Cerebellar nuclear complex (tissue), 1 donor: ENCODE results near the gene ANK3.
A peak's percentile ranks its signal among the peaks of the same experiment; 100 is the strongest.

Experiments used
- DNase-seq, 2 experiments: peaks; one replicate each; lab custom pipeline; 2025; lab: John Stamatoyannopoulos, UW

Gene ANK3

GRCh38 chr10:60230892-60231291 lies 158.8 kb downstream of the ANK3 start:
- no peak for DNase-seq

DNA sequence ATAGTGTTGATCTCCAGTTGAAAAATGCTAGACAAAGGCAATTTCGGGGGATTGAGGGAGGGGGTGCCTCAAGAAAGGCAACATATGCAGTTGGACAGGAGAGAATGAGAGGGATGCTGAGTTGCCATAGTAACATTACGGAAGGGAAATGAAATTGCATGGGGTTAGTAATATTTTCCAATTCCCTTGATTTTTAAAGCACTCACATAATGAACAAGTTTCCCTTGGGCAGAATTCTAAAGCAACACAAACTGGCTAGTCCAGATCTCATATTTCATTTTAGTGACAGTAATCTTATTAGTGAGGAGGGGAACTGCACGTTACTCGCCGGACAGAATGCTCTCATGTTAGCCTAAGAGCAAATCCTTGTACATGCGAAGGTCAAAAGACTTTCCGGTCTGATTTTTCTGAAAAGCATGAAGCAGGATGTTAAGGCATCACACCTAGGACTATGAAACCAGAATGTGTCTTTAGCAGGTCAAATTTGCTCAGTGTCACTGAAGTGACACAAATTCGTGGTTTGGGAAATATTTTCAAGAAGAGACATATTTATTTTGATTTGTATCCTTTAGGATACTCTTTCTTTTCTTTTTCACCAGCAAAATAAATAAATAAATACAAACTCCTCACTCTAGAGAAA lies 165.5 kb downstream of the ANK3 start:
- DNase-seq = no peak

DNA sequence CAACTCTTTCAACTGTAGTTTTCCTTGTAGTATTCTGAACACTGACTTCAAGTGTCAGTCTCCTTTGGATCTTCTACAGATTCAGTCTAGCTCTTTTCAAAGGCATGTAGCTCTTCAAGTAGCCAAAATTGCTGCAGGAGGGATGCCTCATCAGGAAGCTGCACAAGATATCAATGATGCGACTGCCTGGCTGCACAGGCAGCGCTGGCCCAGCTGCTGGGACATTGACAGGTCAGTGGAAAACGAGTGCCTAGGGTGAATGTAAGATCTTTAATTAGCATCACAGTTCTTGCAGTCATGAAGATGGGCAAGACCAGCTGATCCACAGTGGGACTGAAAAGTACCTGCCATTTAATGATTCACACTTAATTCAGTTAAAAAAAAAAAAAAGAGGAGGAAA lies 167.6 kb downstream of the ANK3 start:
- no peak for DNase-seq

GRCh38 chr10:60212195-60212594 lies 177.5 kb downstream of the ANK3 start:
- no peak for DNase-seq

DNA sequence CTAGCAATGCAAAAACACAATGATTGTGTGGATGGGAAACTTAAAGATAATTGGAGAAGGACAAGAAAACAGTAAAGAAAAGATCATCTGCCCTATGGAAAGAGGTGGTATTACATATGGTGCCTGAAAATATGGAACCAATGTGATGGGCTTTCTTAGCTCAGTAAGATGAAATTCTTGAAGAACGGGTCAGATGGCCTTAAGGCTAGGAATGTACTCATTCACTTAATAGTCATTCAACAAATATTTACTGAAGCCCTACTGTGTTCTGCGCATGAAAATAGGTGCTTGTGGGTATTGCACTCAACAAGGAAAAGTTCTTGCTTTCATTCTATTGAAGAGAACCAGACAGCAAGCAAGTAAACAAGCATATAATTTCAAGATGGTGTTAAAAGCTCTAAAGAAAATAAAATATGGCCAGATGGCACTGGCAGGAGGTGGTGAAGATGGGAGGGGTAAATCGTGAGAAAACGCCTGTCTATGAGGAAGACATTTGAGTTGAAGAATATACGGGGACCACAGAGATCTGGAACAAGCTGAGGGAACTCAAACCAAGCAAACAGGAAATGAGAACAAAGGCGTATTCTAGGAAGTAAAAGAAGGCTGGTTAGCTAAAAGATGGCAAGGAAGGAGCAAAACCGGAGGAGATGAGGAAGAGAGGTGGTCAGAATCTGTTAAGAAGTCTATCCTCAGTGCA lies 179.7 kb downstream of the ANK3 start:
- no peak for DNase-seq

- peak in 1 of 2 experiments; percentile 14 for DNase-seq
Observed at GRCh38 chr10:60208676-60209269, 180.9 kb downstream of the ANK3 start.

DNA sequence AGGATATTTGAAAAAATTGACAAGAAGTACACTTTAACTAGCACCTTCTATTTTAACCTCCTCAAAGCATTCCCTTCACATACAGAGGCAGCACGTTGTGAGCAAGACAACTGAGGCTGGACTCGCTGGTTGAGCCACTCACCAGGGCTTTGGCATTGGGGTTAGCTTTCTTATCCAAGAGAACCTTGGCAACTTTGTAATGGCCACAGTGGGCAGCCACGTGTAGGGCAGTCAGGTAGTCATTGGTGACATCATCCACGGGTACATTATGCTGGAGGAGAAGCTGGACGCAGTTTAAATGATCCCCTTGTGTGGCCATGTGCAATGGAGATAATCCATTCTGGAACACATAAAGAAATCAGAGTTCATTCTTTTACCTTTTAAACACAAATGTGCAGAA lies 181.8 kb downstream of the ANK3 start:
- peak in 1 of 2 experiments; percentile 74 for DNase-seq

DNA sequence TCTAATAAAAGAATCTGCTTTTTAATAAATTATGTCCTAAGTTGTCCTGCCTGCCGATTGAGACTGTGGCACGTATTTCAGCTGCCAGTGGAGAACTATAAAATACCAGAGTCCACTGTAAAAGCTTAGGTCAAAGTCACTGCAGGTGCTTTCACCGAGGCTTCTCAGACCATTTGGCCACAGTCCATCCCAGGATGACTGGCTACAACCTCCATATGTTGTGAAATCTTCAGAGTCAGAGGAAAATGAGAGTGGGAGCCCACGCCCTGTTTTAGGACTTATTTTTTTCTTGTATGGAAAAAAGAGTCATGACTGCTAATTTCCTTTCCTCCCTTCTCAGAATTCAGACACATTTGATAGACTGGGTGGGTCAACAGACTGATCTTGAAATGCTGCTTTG lies 182.9 kb downstream of the ANK3 start:
- no peak for DNase-seq

- no peak for DNase-seq
Observed at GRCh38 chr10:60205741-60206140, 183.9 kb downstream of the ANK3 start.

DNA sequence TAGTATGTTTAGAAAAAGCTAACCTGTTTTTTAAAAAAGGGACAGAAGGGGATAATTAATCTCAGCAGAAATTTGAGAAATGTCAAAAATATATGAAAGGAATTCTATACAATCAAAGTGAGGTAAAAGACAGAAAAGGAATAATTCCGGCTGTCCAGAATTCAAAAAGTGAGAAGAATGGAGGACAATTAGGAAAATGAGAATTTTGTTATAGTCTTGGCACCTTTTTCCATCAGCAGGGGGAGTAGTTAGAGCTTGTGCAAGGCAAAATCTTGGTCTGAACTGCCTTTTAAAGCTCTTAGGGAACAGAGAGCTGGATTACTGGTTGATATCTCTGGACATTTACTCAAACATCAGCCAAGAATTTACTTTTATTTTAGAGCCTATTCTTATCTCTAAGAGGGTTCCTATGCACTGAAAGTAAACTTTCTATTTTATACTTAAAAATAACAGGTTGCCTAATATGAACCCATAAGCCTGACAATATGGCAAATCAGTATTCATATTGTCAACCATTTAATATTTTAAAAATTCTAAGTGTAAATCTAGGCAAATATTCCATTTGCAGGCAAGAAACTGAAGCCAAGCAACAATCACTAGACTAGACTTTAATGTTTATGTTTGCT lies 185.6 kb downstream of the ANK3 start:
- no peak for DNase-seq

DNA sequence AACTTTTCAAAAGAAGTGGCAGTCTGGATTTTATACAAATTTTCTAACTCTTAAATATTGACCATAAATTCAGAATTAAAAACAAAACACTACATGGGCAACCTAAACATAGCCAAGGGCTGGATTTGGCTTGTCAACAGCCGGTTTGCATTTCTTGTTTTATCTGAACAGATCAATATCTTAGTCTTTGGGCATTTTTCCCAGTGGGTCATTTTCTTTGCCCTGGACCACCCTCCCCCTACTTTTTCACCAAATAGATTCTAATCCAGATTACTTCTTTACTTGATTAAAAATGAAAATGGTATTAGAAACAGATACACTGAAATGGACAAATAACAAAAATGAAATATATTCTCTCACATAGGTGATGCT lies 189.0 kb downstream of the ANK3 start:
- DNase-seq = no peak

DNA sequence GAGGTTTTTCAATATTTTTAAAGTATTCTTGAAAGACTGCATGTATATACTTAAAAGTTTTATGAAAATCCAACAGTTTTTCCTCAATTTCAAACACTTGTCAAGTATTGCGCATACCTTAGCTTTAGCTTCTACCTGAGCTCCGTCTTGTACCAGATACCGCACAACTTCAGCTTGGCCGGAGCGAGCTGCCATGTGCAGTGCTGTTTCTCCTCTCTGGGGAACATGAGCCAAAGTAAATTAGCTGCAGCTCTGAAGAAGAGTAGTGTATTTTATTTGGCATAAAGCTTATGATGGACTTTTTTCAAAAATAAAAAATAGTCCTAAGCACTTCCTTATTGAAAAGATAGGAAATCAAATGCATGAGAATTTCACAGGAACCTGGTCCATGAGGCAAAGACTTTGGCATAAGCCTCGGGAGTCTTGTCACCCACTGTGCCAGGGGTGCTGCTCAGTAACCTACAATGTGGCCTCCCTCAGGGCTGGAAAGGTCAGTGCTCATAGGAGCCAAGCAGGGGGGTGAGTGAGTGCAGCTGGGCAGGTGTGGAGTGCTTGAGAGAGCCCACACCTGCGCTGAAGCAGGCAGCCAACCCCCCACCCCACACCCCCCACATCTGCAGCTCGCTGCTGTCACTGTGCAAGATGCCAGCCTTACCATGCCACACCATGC lies 189.5 kb downstream of the ANK3 start:
- no peak for DNase-seq

DNA sequence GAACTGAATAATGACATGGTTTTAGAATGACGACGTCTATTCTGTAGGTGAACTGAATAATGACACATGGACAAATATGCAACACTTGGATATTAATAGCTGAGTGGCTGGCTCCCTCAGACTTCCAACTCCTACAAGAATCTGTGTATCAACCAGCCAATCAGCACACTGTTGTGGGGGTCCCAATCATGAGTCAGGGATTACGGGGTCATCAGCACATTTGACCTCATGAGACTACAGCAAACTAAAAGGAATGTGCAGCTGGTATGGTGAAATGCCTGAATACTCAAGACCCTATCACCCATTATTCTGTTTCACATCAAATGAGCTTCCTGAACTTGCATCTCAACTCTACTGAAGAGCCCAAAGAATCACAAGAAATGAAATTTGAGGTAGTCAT lies 192.5 kb downstream of the ANK3 start:
- no peak for DNase-seq

- no peak for DNase-seq
Observed at GRCh38 chr10:60194421-60194820, 195.3 kb downstream of the ANK3 start.

- DNase-seq = no peak
Observed at GRCh38 chr10:60192946-60193345, 196.7 kb downstream of the ANK3 start.

DNA sequence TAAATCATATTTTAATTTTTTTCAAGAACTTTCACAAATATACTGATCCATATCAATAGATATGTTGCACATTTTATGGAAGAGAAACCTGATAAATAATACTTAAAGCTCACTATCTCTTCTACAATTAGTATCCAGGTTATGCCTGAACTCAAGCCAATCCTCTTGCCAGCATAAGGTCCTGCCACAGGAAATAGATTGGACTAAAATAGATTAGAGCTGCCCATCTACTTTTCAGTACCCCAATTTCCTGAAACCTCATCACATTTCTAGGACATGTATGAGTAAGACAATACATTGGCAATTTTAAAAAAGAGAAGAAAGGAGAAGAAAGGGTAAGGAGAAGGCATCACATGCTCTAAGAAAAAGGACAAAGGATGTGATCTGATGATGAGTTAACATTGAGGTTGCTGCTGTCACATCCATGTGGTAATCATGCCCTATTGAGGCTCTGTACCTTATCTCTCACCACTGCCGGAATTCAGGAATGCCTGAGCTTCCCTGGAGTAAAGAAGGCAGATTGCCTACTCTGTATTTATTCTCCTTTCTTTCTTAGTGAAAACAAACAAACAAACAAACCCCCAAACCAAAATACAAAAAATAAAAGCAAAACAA lies 199.7 kb downstream of the ANK3 start:
- peak in 1 of 2 experiments; percentile 6 for DNase-seq

- no peak for DNase-seq
Observed at GRCh38 chr10:60188548-60188947, 201.1 kb downstream of the ANK3 start.

DNA sequence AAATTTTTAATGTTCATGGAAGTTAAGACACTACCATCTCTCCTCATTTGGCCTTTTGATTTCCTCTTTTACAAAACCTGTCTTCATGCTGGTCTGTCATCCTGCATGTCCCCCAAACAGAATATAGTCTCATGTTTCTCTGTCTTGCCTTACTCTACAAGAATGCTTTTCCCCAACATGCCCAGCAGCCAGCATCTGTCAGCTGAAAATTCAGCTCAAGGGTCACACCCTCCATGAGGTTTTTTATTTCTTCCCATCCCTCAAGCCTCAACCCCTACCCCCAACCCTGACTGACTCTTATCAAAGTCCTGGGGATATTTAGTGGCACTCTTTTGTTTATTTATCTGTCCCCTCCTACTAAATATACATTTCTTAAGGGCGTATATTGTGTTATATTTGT lies 202.0 kb downstream of the ANK3 start:
- DNase-seq = no peak

DNA sequence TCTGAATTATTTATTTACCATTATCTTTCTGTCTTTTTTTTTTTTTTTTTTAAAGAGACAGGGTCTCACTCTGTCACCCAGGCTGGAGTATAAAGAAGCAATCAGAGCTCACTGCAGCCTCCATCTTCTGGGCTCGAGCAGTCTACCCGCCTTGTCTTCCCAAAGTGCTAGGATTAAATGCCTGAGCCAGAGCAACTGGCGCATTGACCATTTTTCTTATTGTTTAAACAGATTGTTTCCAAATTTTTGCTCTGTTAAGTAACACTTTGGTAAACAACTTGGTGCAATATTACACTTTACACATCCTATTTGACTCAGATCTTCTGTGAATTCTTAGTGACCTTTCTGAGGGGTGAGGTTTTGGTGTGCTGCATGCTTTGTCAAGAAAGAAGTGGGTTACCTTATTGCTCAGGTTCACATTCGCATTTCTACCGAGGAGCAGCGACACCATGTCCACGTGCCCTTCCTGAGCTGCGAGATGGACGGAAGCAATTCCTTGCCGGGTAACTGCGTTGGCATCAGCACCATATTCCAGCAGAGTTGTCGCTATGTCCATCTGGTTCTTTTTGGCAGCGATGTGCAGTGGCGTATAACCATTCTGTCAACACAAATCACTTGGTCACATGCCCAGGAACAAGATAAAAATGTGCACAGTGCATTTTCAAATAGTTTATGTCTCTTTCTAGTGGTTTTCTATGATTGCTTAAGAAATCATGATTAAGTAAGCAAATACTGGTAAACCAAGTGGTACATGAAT lies 203.2 kb downstream of the ANK3 start:
- DNase-seq = peak; percentile 81 to 97

DNA sequence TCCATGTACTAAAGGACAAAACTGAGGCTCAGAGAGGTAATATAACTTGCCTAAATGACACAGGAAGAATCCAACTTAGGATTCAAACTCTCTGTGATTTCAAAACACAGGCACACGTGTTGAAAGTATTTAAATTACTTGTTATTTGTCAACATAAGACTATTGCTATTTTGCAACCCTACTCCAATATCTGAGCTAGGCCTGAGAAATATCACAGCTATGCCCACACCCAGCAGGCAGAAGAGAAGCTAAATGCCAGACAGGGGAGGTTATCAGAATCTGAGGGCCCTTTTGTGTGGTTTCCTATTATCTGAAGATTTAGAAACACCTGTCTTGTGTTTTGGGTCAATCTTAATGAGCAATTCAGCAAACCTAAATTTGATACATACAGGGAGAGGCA lies 204.3 kb downstream of the ANK3 start:
- DNase-seq = no peak

DNA sequence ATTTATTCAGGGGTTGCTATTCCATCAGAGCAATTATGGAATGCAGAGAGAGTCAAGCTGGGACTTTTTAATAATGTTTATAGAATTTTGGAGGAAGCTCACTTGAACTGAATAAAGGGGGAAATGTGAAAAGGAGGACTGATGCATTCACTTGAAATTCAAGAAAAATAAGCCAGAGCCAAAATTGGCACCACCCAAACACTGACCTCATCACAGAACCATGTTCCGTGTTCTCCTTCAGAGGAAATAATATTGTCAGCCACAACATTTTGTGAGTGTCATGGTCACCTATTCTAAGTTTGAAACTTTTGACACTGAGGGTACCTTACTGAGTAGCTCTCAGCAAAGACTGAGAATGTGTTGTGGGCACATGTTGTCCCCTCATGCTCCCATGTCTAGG lies 207.0 kb downstream of the ANK3 start:
- DNase-seq = no peak
